Superior temporal gyrus (tissue), 1 donor: ENCODE data around the gene NF2.

Experiments
- DNase-seq: peaks from one replicate; pipeline ENCODE4 v3.0.0-alpha.2; 2016; ENCODE audit errors: extremely low spot score

Gene NF2

GRCh38 chr22:29630987-29631386 is 27.6 kb downstream of the NF2 start:
- no peak for DNase-seq

- DNase-seq, result no peak
Measured at GRCh38 chr22:29631725-29632124, 28.3 kb downstream of the NF2 start.

- no peak for DNase-seq
Measured at GRCh38 chr22:29632672-29633071, 29.2 kb downstream of the NF2 start.

GRCh38 chr22:29633514-29634312 is 30.3 kb downstream of the NF2 start:
- no peak for DNase-seq

GRCh38 chr22:29634847-29635246 is 31.4 kb downstream of the NF2 start:
- DNase-seq, result no peak

- peak; percentile 82 for DNase-seq
Measured at GRCh38 chr22:29635734-29636357, 32.4 kb downstream of the NF2 start.

- DNase-seq, result no peak
Measured at GRCh38 chr22:29636751-29637150, 33.3 kb downstream of the NF2 start.

GRCh38 chr22:29637181-29637580 is 33.7 kb downstream of the NF2 start:
- no peak for DNase-seq

- no peak for DNase-seq
Measured at GRCh38 chr22:29638678-29639077, 35.2 kb downstream of the NF2 start.

GRCh38 chr22:29639096-29639495 is 35.7 kb downstream of the NF2 start:
- DNase-seq, result no peak

- DNase-seq, result no peak
Measured at GRCh38 chr22:29641042-29641699, 37.7 kb downstream of the NF2 start.

GRCh38 chr22:29641700-29642330 is 38.4 kb downstream of the NF2 start:
- no peak for DNase-seq

GRCh38 chr22:29642694-29643093 is 39.3 kb downstream of the NF2 start:
- DNase-seq, result no peak

GRCh38 chr22:29647954-29648737 is 44.7 kb downstream of the NF2 start:
- DNase-seq, result no peak

- DNase-seq, result no peak
Measured at GRCh38 chr22:29650370-29650769, 46.9 kb downstream of the NF2 start.

GRCh38 chr22:29651652-29652051 is 48.2 kb downstream of the NF2 start:
- DNase-seq, result no peak

- DNase-seq, result no peak
Measured at GRCh38 chr22:29654420-29654819, 51.0 kb downstream of the NF2 start.

- no peak for DNase-seq
Measured at GRCh38 chr22:29654882-29655281, 51.4 kb downstream of the NF2 start.

- DNase-seq, result no peak
Measured at GRCh38 chr22:29658176-29658575, 54.7 kb downstream of the NF2 start.

GRCh38 chr22:29660021-29660420 is 56.6 kb downstream of the NF2 start:
- no peak for DNase-seq

- no peak for DNase-seq
Measured at GRCh38 chr22:29661336-29661735, 57.9 kb downstream of the NF2 start.
